ENCODE results near the gene DNAJB8.

DNAJB8 gene

GRCh38 chr3:128463771-128464170, 2.9 kb downstream of the DNAJB8 start:
- no peak for DNase-seq (ENCODE audit: low spot score)

GRCh38 chr3:128463354-128463753, 3.3 kb downstream of the DNAJB8 start:
- DNase-seq (ENCODE audit: low spot score), result no peak

GRCh38 chr3:128462931-128463330, 3.8 kb downstream of the DNAJB8 start:
- no peak for DNase-seq (ENCODE audit: low spot score)

- DNase-seq (ENCODE audit: low spot score), result no peak
These were observed 4.3 kb downstream of the DNAJB8 start for GRCh38 chr3:128462341-128462910.

- no peak for DNase-seq (ENCODE audit: low spot score)
These were observed 5.0 kb downstream of the DNAJB8 start for GRCh38 chr3:128461731-128462130.

GRCh38 chr3:128459461-128459820, 7.2 kb downstream of the DNAJB8 start:
- DNase-seq (ENCODE audit: low spot score), result no peak

GRCh38 chr3:128458746-128459460, 7.8 kb downstream of the DNAJB8 start:
- no peak for DNase-seq (ENCODE audit: low spot score)

GRCh38 chr3:128457937-128458336, 8.8 kb downstream of the DNAJB8 start:
- DNase-seq (ENCODE audit: low spot score), result no peak

- no peak for DNase-seq (ENCODE audit: low spot score)
These were observed 9.6 kb downstream of the DNAJB8 start for GRCh38 chr3:128456776-128457715.

- no peak for DNase-seq (ENCODE audit: low spot score)
These were observed 10.6 kb downstream of the DNAJB8 start for GRCh38 chr3:128455786-128456748.

GRCh38 chr3:128455116-128455515, 11.6 kb downstream of the DNAJB8 start:
- DNase-seq (ENCODE audit: low spot score), result no peak

- DNase-seq (ENCODE audit: low spot score), result no peak
These were observed 12.4 kb downstream of the DNAJB8 start for GRCh38 chr3:128454310-128454618.

- no peak for DNase-seq (ENCODE audit: low spot score)
These were observed 13.0 kb downstream of the DNAJB8 start for GRCh38 chr3:128453501-128454309.

- DNase-seq (ENCODE audit: low spot score), result no peak
These were observed 13.9 kb downstream of the DNAJB8 start for GRCh38 chr3:128452678-128453275.

- no peak for DNase-seq (ENCODE audit: low spot score)
These were observed 14.6 kb downstream of the DNAJB8 start for GRCh38 chr3:128452120-128452519.

GRCh38 chr3:128449111-128449638, 17.5 kb downstream of the DNAJB8 start:
- DNase-seq (ENCODE audit: low spot score), result no peak

GRCh38 chr3:128448491-128448890, 18.2 kb downstream of the DNAJB8 start:
- peak; percentile 49 for DNase-seq (ENCODE audit: low spot score)

GRCh38 chr3:128447561-128448013, 19.1 kb downstream of the DNAJB8 start:
- no peak for DNase-seq (ENCODE audit: low spot score)

GRCh38 chr3:128446821-128447220, 19.9 kb downstream of the DNAJB8 start:
- no peak for DNase-seq (ENCODE audit: low spot score)

GRCh38 chr3:128445357-128445756, 21.3 kb downstream of the DNAJB8 start:
- no peak for DNase-seq (ENCODE audit: low spot score)

All from CD4-positive, alpha-beta T cell treated with Interleukin-6 at 100 ng/mL for 8 hours (primary cell).